Cardiac muscle cell (in vitro differentiated cells and primary cell): ENCODE results near the gene LYRM1. TPM values are rescaled to one million over a fixed set of nuclear protein-coding genes. Genes with fewer than 3 reads are reported as not detected.

Experiments used
- DNase-seq, 2 donors: peaks; one replicate each; pipeline versions ENCODE4 v3.0.0 to v3.0.0-alpha.2; 2010 to 2017; ENCODE audit warnings: low read depth in 1 of 2, low spot score in 1 of 2
- H3K27ac ChIP-seq: fragments of 200-600 bp; sonication (generic); 2 replicates; pipeline ENCODE4 v1.5.1; 2016
- H3K27me3 ChIP-seq: fragments of 200-600 bp; sonication (generic); 2 replicates; pipeline ENCODE4 v1.6.0; 2016; ENCODE audit warnings: control low read depth
- H3K36me3 ChIP-seq: fragments of 200-600 bp; sonication (generic); 2 replicates; pipeline ENCODE4 v1.5.1; 2016; ENCODE audit warnings: control low read depth
- H3K4me1 ChIP-seq: fragments of 200-600 bp; sonication (generic); 2 replicates; pipeline ENCODE4 v1.8.1; 2017; ENCODE audit warnings: low read depth, mild to moderate bottlenecking, mixed run types
- H3K4me3 ChIP-seq: fragments of 200-600 bp; sonication (generic); 2 replicates; pipeline ENCODE4 v1.5.1; 2016; ENCODE audit warnings: mild to moderate bottlenecking
- H3K9me3 ChIP-seq: fragments of 200-600 bp; sonication (generic); 2 replicates; pipeline ENCODE4 v1.5.1; 2017; ENCODE audit warnings: low read depth, mild to moderate bottlenecking, control low read depth
- CTCF ChIP-seq: IDR thresholded peaks from 2 replicates; pipeline ENCODE4 v1.5.1; 2012; ENCODE audit warnings: low read depth, mild to moderate bottlenecking, low read length
- polyA plus RNA-seq: library from polyadenylated mRNA; unstranded; fragments of >200 nt; fragmentation: Nextera tagmentation; extraction: Ambion mirVana; gene quantifications from 2 replicates; pipeline ENCODE4 v1.2.1, GENCODE V29; 2016
- total RNA-seq: library from RNA; depleted of rRNA; stranded (reverse); fragments of >200 nt; gene quantifications from 2 replicates; pipeline ENCODE4 v1.2.3, GENCODE V29; 2016

Gene LYRM1
- total and polyA plus RNA-seq, 2 experiments from 2014 or later = 37.3 to 42.6 TPM

DNA sequence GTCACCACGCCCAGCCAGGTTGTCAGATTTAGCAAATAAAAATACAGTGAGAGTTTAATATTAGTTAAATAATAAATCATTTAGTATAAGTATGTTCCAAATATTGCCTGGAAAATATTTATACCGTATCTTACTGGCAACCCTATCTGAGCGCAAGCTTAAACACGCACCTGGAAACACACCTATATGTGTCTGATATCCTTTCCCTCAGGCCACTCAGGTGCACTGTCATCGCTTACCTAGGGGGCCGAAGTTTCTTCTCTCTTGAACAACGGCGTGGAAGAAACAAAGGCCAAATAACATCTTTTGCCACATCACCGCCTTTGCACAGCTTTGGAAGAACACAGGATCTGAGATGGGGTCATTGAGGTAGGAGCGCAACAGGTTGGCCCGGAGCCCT is 54.0 kb downstream of the LYRM1 start:
- Histone ChIP-seq H3K36me3 (no peaks in the 10 kb centered on the region), H3K27ac (no peak overlapping the region), H3K27me3 (no peaks in the 10 kb centered on the region), H3K4me3 (no peak overlapping the region), H3K4me1 (no peaks in the 10 kb centered on the region), H3K9me3 (no peaks in the 10 kb centered on the region)
- no peak for DNase-seq
- no peak for TF ChIP-seq CTCF

GRCh38 chr16:20956319-20956718 is 55.7 kb downstream of the LYRM1 start:
- Histone ChIP-seq H3K27ac (no peak overlapping the region), H3K36me3 (no peaks in the 10 kb centered on the region), H3K4me3 (no peak overlapping the region), H3K4me1 (no peaks in the 10 kb centered on the region), H3K27me3 (no peaks in the 10 kb centered on the region), H3K9me3 (no peaks in the 10 kb centered on the region)
- DNase-seq = peak in 1 of 2 donors; percentile 48
- TF ChIP-seq CTCF = peak; percentile 13

GRCh38 chr16:20957153-20957552 is 56.6 kb downstream of the LYRM1 start:
- Histone ChIP-seq H3K36me3 (no peaks in the 10 kb centered on the region), H3K27ac (no peak overlapping the region), H3K4me1 (no peaks in the 10 kb centered on the region), H3K9me3 (no peaks in the 10 kb centered on the region), H3K4me3 (no peak overlapping the region), H3K27me3 (no peaks in the 10 kb centered on the region)
- DNase-seq = no peak
- no peak for TF ChIP-seq CTCF

GRCh38 chr16:20960899-20961298 is 60.3 kb downstream of the LYRM1 start:
- H3K27ac ChIP-seq = no peak overlapping the region
- no peaks in the 10 kb centered on the region for H3K9me3 ChIP-seq
- H3K4me3 ChIP-seq = no peak overlapping the region
- no peaks in the 10 kb centered on the region for H3K36me3 ChIP-seq
- H3K4me1 ChIP-seq = no peaks in the 10 kb centered on the region
- no peaks in the 10 kb centered on the region for H3K27me3 ChIP-seq
- DNase-seq = no peak
- no peak for TF ChIP-seq CTCF

DNA sequence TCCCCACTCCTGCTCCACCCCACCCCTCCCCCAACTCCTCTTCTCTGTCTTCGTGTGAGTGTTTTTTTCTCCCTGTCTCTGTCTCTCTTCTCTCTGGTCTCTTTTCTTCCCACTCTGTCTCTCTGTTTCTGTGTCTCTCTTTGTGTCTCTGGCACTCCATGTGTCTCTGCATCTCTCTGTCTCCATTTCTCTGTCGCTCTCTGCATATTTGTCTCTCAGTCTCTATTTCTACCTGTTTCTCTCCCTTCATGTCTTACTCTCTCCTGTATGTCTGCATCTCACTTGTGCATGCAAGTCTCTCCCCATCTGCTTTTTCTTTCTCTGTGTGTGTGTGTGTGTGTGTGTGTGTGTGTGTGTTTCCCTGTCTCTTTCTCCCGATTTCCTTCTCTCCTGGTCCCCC is 68.2 kb downstream of the LYRM1 start:
- no peak for DNase-seq
- no peaks in the 10 kb centered on the region for H3K4me1 ChIP-seq
- H3K36me3 ChIP-seq = no peaks in the 10 kb centered on the region
- H3K27ac ChIP-seq = no peak overlapping the region
- H3K4me3 ChIP-seq = no peak overlapping the region
- TF ChIP-seq CTCF = no peak
- no peaks in the 10 kb centered on the region for H3K9me3 ChIP-seq
- no peaks in the 10 kb centered on the region for H3K27me3 ChIP-seq

DNA sequence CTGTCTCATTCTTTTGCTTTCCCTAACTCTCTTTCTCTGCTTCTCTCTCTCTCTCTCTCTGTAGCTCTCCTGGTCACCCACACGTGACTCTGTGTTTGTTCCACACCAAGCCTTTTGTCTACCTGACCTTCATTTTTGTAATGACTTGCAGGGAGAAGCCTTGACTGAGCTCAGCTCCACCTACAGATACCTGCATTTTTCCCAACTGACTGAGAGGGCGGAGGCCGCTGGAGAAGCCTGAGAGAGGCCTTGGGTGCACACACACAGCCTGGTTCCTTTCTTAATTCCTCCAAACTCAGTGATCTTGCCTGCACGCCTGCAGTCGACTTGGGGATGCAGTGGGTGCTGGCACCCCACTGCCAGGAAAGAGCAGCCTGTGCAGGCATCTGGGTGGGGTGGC is 68.8 kb downstream of the LYRM1 start:
- H3K9me3 ChIP-seq = no peaks in the 10 kb centered on the region
- DNase-seq = no peak
- no peaks in the 10 kb centered on the region for H3K4me1 ChIP-seq
- H3K4me3 ChIP-seq = no peak overlapping the region
- H3K36me3 ChIP-seq = no peaks in the 10 kb centered on the region
- H3K27ac ChIP-seq = no peak overlapping the region
- no peaks in the 10 kb centered on the region for H3K27me3 ChIP-seq
- TF ChIP-seq CTCF = no peak
